ENCODE measurements around the gene FAM240B. TPM values are rescaled to one million over a fixed set of nuclear protein-coding genes. Genes with fewer than 3 reads are reported as not detected.

FAM240B gene
- total RNA-seq, 4 donors from 2014 or later: not detected

DNA sequence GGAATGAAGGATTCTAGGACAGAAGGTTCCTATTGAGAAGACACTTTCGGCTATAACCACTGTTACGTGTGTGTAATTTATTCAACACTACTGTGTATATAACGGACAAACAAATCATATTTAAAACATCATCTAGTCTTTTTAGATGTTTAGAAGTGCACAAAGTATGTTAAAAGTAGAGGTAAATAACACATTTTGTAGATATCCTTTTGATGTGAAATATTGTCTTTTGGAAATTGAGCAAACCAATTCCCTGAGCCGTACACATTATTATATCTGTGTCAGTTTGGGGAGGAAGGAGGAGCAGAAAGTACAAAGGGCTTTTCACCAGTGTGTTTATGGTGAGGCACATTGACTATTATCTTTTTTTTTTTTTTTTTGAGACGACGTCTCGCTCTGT is 60.4 kb downstream of the FAM240B start:
- DNase-seq (ENCODE audit: low spot score): no peak
- ATAC-seq (ENCODE audit: low FRiP score): no peak
- TF ChIP-seq, protein P1, sequence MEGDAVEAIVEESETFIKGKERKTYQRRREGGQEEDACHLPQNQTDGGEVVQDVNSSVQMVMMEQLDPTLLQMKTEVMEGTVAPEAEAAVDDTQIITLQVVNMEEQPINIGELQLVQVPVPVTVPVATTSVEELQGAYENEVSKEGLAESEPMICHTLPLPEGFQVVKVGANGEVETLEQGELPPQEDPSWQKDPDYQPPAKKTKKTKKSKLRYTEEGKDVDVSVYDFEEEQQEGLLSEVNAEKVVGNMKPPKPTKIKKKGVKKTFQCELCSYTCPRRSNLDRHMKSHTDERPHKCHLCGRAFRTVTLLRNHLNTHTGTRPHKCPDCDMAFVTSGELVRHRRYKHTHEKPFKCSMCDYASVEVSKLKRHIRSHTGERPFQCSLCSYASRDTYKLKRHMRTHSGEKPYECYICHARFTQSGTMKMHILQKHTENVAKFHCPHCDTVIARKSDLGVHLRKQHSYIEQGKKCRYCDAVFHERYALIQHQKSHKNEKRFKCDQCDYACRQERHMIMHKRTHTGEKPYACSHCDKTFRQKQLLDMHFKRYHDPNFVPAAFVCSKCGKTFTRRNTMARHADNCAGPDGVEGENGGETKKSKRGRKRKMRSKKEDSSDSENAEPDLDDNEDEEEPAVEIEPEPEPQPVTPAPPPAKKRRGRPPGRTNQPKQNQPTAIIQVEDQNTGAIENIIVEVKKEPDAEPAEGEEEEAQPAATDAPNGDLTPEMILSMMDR (IDR thresholded peaks at IDR 0.05): no peak

DNA sequence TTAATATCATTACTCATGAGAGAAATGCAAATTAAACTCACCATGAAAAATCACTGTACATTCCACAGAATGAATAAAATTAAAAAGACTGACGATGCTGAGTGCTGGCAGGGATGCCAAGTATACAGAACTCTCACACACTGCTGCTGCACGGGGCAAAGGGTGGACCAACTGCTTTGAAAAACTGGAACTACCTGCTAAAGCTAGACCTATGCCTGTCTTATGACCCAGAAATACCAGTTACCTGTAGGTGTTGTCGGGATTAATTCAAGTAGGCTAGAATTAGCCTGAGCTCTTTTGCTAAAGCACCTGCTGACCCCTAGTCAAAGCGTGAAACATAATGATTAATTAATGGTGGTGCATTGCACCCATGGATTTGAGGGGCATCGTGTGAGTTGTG is 63.0 kb downstream of the FAM240B start:
- TF ChIP-seq, protein P1 (IDR thresholded peaks at IDR 0.05): no peak
- ATAC-seq (ENCODE audit: low FRiP score) (no peak), DNase-seq (ENCODE audit: low spot score) (no peak)

DNA sequence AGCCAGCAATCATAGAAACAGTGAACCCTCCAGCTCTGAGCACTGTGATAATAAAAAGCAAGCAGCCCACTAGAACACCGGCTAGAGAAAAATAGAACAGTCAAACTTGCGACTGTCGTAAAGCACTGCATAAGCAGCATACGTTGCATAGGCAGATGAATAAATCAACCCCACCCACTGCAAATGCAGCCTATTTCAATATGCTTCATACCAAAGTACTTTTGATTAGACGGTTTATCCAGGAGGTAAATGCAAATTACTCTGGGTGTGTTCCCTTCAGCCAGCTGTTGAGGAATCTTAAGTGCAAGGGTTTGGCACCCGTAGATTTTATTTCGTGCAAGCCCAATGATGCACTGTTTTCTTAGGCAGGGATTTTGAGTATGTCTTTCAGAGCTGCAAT is 67.4 kb downstream of the FAM240B start:
- DNase-seq (ENCODE audit: low spot score) (no peak), ATAC-seq (ENCODE audit: low FRiP score) (no peak)
- TF ChIP-seq, protein P1 (IDR thresholded peaks at IDR 0.05): no peak

DNA sequence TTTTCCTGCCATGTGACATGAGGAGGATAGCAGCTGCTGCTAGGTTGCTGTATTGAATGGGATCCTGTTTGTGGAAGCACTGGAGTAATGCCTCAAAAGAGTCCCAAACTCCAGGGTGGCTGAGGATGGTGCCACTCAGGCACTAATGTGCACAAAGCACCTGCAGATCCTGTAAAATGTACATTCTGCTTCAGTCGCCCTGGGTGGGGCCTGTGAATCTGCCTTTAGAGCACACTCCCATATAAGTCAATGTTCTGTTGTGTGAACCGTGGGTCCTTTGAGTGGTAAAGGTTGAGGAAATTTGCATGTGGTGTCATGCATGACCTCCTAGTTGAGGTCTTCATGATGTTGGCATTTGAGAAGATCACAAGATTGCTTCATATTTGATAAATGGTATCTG is 67.9 kb downstream of the FAM240B start:
- ATAC-seq (ENCODE audit: low FRiP score) (no peak), DNase-seq (ENCODE audit: low spot score) (no peak)
- TF ChIP-seq, protein P1 (IDR thresholded peaks at IDR 0.05): no peak

DNA sequence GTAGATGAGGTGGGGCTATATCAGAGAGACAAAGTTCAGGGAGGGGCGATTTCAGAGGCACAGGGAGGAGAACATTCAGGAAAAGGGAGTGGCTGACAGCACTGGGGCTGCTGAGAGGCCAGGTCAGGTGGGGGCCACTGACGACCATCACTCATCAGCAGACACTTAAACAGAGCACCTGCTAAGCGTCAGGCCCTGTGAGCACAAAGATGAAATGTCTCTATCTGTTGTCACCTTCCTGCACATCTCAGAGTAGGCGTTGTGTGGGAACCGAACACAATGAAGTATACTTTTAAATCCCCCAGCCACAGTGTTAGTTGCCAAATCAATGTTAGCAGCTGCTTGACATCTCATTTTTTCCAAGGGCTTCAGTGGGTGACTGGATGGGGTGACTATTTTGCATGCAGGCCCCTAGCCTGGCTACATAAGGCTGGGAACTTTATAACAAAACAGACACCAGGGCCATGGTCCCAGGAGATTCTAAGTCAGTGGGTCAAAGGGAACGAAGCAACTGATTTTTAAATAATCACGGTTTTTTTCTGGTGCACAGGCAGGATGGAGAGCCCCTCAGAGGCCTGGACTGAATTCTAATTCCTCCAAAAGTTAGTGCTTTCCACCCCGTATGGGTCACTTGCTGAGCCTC is 68.4 kb downstream of the FAM240B start:
- TF ChIP-seq, protein P1 (IDR thresholded peaks at IDR 0.05): no peak
- DNase-seq (ENCODE audit: low spot score): no peak
- ATAC-seq (ENCODE audit: low FRiP score): no peak

DNA sequence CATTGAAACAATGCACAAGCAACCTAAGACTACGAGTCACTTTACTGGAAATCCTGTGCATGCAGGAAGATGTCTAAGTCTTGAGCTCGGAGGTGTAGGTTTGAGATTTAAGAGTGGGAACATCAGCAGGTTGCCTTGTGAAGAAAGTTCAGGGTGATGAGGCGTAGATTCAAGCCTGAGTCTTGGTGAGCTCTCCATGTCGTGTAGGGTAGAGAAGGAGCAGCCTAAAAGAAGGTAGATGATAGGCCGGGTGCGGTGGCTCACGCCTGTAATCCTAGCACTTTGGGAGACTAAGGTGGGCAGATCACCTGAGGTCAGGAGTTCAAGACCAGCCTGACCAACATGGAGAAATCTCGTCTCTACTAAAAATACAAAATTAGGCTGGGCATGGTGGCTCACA is 69.4 kb downstream of the FAM240B start:
- no peak for ATAC-seq (ENCODE audit: low FRiP score)
- TF ChIP-seq, protein P1 (IDR thresholded peaks at IDR 0.05): no peak
- DNase-seq (ENCODE audit: low spot score): no peak

DNA sequence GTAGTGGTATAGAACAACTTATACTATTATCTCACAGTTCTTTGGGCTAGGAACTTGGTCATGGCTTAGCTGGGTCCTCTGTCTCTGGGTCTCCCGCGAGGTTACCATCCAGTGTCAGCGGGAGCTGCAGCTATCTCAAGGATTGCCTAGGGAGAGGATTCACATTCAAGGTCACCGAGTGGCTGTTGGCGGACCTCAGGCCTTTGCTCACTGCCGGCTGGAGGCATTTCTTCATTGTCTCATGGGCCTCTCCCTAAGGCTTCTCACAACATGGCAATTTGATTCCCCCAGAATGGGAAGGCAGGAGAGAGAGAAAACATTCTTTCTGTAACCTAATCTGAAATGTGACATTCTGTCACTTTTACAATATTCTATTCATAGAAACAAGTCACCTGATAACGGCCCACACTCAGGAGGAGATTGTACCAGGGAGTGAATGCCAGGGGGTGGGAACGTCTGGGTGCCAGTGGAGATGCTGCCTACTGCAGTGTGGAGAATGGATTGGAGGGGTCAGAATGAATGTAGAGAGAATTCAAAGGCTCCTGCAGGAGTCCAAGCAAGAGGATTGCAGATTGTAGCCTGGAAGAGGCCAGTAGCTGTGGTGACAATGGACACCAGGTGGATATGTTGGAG is 70.1 kb downstream of the FAM240B start:
- DNase-seq (ENCODE audit: low spot score) (no peak), ATAC-seq (ENCODE audit: low FRiP score) (no peak)
- TF ChIP-seq, protein P1 (IDR thresholded peaks at IDR 0.05): no peak

Measured in omental fat pad (tissue), 4 donors.